CD4-positive, alpha-beta T cell (primary cell): ENCODE results near the gene SYT14. TPM values are rescaled to one million over a fixed set of nuclear protein-coding genes. Genes with fewer than 3 reads are reported as not detected.

Experiments
- ATAC-seq: fragments of 200-7000 bp; cut with Tn5 transposase; one replicate; pipeline ENCODE4 v1.10.0; 2022; ENCODE audit warnings: mild to moderate bottlenecking; ENCODE audit not compliant: poor library complexity
- CTCF ChIA-PET: fragments of 350-600 bp; sonication (Branson Sonifier 250); formaldehyde crosslinking; loops from one replicate; lab custom pipeline; 2021; ENCODE audit warnings: antibody characterized with exemption, inconsistent platforms; lab: Charles Lee
- POLR2A ChIA-PET: fragments of 350-600 bp; sonication (Branson Sonifier 250); formaldehyde crosslinking; loops from one replicate; lab custom pipeline; 2021; ENCODE audit warnings: antibody characterized with exemption, inconsistent platforms; lab: Charles Lee
- DNase-seq, 14 experiments: peaks; one replicate each; pipeline ENCODE4 v3.0.0-alpha.2; 2013 to 2020; ENCODE audit warnings: mixed read lengths in 2 of 14
- H3K27ac ChIP-seq, 2 donors: one replicate each; pipeline versions ENCODE4 v1.5.1 to v1.7.0; 2013; ENCODE audit warnings: low read length in 2 of 2, low read depth in 1 of 2, mild to moderate bottlenecking in 1 of 2
- H3K27me3 ChIP-seq, 2 experiments: 1 replicate in 1 of 2; 2 replicates in 1 of 2; pipeline versions ENCODE4 v1.6.1 to v1.7.0; 2013; ENCODE audit warnings: low read length in 2 of 2, control low read depth in 1 of 2, mild to moderate bottlenecking in 1 of 2, moderate library complexity in 1 of 2; ENCODE audit not compliant: insufficient read depth in 2 of 2, control insufficient read depth in 1 of 2
- H3K36me3 ChIP-seq: one replicate; pipeline ENCODE4 v1.6.1; 2013; ENCODE audit warnings: low read length, control low read depth; ENCODE audit not compliant: insufficient read depth
- H3K4me1 ChIP-seq: one replicate; pipeline ENCODE4 v1.6.1; 2013; ENCODE audit warnings: low read length, control low read depth; ENCODE audit not compliant: insufficient read depth
- H3K4me3 ChIP-seq: one replicate; pipeline ENCODE4 v1.5.1; 2013; ENCODE audit warnings: mild to moderate bottlenecking, low read length, moderate library complexity
- H3K9me3 ChIP-seq, 2 experiments: 1 replicate in 1 of 2; 2 replicates in 1 of 2; pipeline versions ENCODE4 v1.6.1 to v1.7.0; 2013; ENCODE audit warnings: low read length in 2 of 2, mild to moderate bottlenecking in 2 of 2, control low read depth in 1 of 2, moderate library complexity in 1 of 2; ENCODE audit not compliant: control insufficient read depth in 1 of 2, insufficient read depth in 1 of 2
- H3K27ac Mint-ChIP-seq: one replicate; pipeline ENCODE4 v1.8.0; 2020; ENCODE audit warnings: mixed read lengths
- H3K27me3 Mint-ChIP-seq: one replicate; pipeline ENCODE4 v1.8.0; 2021; ENCODE audit warnings: mixed read lengths
- H3K36me3 Mint-ChIP-seq: one replicate; pipeline ENCODE4 v1.8.0; 2021; ENCODE audit warnings: low read depth, mixed read lengths
- H3K4me1 Mint-ChIP-seq: one replicate; pipeline ENCODE4 v1.8.0; 2021; ENCODE audit warnings: low read depth, mixed read lengths
- H3K4me3 Mint-ChIP-seq: one replicate; pipeline ENCODE4 v1.8.0; 2020; ENCODE audit warnings: mild to moderate bottlenecking, mixed read lengths
- H3K9me3 Mint-ChIP-seq: one replicate; pipeline ENCODE4 v1.8.0; 2020; ENCODE audit warnings: mixed read lengths
- CTCF ChIP-seq: fragments of 200-600 bp; IDR thresholded peaks from one replicate; pipeline ENCODE4 v1.8.0; 2022; ENCODE audit warnings: antibody characterized with exemption, mild to moderate bottlenecking
- intact Hi-C, 2 experiments: fragments of 100-400 bp; cut with DNase I in 1 of 2; cut with micrococcal nuclease in 1 of 2; formaldehyde crosslinking; loops; one replicate each; pipeline versions ENCODE4 v1.15.1 to v1.9.0; 2023 to 2025; cut with DNase I, micrococcal nuclease
- total RNA-seq, 174 experiments: library from RNA in 2 of 174; stranded (reverse) in 2 of 174; gene quantifications; one replicate each; pipeline ENCODE4 v1.2.3 and lab custom pipeline; 2021 to 2026

The SYT14 gene
- total RNA-seq, 2 experiments from 2014 or later = not detected

GRCh38 chr1:209988706-209989105, 50.7 kb downstream of the SYT14 start:
- POLR2A ChIA-PET = no interaction called here
- Histone ChIP-seq H3K4me1 (no peaks in the 10 kb centered on the region), H3K4me3 (no peak overlapping the region), H3K27ac (no peak overlapping the region), H3K9me3 (peaks cover 5 to 18% of the 10 kb centered on the region in 2 experiments), H3K36me3 (no peaks in the 10 kb centered on the region), H3K27me3 (peaks cover 8 to 9% of the 10 kb centered on the region in 2 experiments)
- CTCF ChIA-PET = no interaction called here
- no peak for DNase-seq
- H3K4me3 Mint-ChIP-seq = no peak overlapping the region
- intact Hi-C loops = loop anchor here (1.0 to 10.0 kb wide), 2 partner anchors 128 to 414 kb away; no protein-coding TSS in a partner anchor
- H3K27ac Mint-ChIP-seq = no peak overlapping the region
- no peak for TF ChIP-seq CTCF
- H3K9me3 Mint-ChIP-seq = peaks cover 4% of the 10 kb centered on the region
- no peak for ATAC-seq
- H3K27me3 Mint-ChIP-seq = peaks cover 45% of the 10 kb centered on the region
- H3K4me1 Mint-ChIP-seq = no peaks in the 10 kb centered on the region
- no peaks in the 10 kb centered on the region for H3K36me3 Mint-ChIP-seq

- POLR2A ChIA-PET = no interaction called here
- H3K27me3 Mint-ChIP-seq = peaks cover 45% of the 10 kb centered on the region
- peaks cover 8 to 9% of the 10 kb centered on the region in 2 experiments for H3K27me3 ChIP-seq
Observed at GRCh38 chr1:209989525-209989924, 51.5 kb downstream of the SYT14 start.

GRCh38 chr1:209993061-209993830, 55.2 kb downstream of the SYT14 start:
- ATAC-seq = no peak
- ChIA-PET CTCF (no interaction called here), POLR2A (no interaction called here)
- H3K36me3 ChIP-seq = no peaks in the 10 kb centered on the region
- Mint-ChIP-seq H3K4me1 (no peaks in the 10 kb centered on the region), H3K36me3 (no peaks in the 10 kb centered on the region), H3K9me3 (no peaks in the 10 kb centered on the region), H3K27me3 (peaks cover 51% of the 10 kb centered on the region), H3K27ac (no peak overlapping the region), H3K4me3 (no peak overlapping the region)
- H3K27ac ChIP-seq = no peak overlapping the region
- H3K27me3 ChIP-seq = peaks cover 0 to 7% of the 10 kb centered on the region in 2 experiments
- intact Hi-C loops = no loop called here
- TF ChIP-seq CTCF = no peak
- H3K9me3 ChIP-seq = no peaks in the 10 kb centered on the region
- H3K4me1 ChIP-seq = no peaks in the 10 kb centered on the region
- no peak for DNase-seq
- H3K4me3 ChIP-seq = no peak overlapping the region

More at GRCh38 chr1:209989525-209989924, 51.5 kb downstream of the SYT14 start:
- peaks cover 4% of the 10 kb centered on the region for H3K9me3 Mint-ChIP-seq
- ATAC-seq (no peak), DNase-seq (peak in 1 of 14 experiments; percentile 6)
- Histone ChIP-seq H3K27ac (no peak overlapping the region), H3K4me1 (no peaks in the 10 kb centered on the region), H3K9me3 (peaks cover 5 to 18% of the 10 kb centered on the region in 2 experiments), H3K4me3 (no peak overlapping the region), H3K36me3 (no peaks in the 10 kb centered on the region)
- intact Hi-C loops = loop anchor here (1.0 to 10.0 kb wide), 2 partner anchors 129 to 415 kb away; no protein-coding TSS in a partner anchor
- no peaks in the 10 kb centered on the region for H3K36me3 Mint-ChIP-seq
- no peaks in the 10 kb centered on the region for H3K4me1 Mint-ChIP-seq
- CTCF ChIA-PET = no interaction called here
- peak; percentile 21 for TF ChIP-seq CTCF
- no peak overlapping the region for H3K4me3 Mint-ChIP-seq
- H3K27ac Mint-ChIP-seq = no peak overlapping the region
